DND-41 (cell line): ENCODE measurements around the gene FOXF2.

Experiments
- EZH2 ChIP-seq: IDR thresholded peaks from 3 replicates; pipeline ENCODE4 v1.6.1; 2012; ENCODE audit warnings: borderline replicate concordance, low read depth, mild to moderate bottlenecking, moderate library complexity, low read length, inconsistent platforms; ENCODE audit not compliant: severe bottlenecking
- TF ChIP-seq, protein P1 (sequence below): IDR thresholded peaks from 2 replicates; pipeline ENCODE4 v1.5.1; 2012; ENCODE audit warnings: borderline replicate concordance, low read length, moderate library complexity, mild to moderate bottlenecking; ENCODE audit not compliant: poor library complexity, severe bottlenecking; ENCODE audit errors: extremely low read depth

DNA sequence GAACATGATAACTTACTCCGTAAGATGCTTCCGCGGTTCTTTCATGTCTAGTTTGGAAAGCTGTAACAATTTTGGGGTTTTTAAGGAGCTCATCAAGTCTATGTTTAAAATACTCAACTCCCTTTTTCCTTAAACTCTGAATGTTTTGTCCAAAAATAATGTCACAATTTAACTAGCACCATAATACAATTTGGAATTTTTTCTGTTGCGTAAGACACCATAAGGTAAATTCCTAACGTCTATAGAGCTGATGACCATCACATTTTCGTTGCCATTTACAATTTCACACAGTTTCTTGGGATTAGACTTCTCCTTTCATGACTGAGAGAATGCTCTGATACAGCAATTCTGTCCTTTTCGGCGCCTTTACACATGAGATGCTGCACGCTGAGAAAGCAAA, 26.7 kb upstream of the FOXF2 start:
- TF ChIP-seq, protein P1, sequence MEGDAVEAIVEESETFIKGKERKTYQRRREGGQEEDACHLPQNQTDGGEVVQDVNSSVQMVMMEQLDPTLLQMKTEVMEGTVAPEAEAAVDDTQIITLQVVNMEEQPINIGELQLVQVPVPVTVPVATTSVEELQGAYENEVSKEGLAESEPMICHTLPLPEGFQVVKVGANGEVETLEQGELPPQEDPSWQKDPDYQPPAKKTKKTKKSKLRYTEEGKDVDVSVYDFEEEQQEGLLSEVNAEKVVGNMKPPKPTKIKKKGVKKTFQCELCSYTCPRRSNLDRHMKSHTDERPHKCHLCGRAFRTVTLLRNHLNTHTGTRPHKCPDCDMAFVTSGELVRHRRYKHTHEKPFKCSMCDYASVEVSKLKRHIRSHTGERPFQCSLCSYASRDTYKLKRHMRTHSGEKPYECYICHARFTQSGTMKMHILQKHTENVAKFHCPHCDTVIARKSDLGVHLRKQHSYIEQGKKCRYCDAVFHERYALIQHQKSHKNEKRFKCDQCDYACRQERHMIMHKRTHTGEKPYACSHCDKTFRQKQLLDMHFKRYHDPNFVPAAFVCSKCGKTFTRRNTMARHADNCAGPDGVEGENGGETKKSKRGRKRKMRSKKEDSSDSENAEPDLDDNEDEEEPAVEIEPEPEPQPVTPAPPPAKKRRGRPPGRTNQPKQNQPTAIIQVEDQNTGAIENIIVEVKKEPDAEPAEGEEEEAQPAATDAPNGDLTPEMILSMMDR, result no peak
- no peak for TF ChIP-seq EZH2
